Activated CD8-positive, alpha-beta memory T cell treated with anti-CD3 and anti-CD28 coated beads, Interleukin-2, amount 50 U/mL, for 1 hour (primary cell): ENCODE results near the gene LDLRAD4.

Experiments
- DNase-seq: peaks from one replicate; pipeline ENCODE4 v3.0.0-alpha.2; 2020; ENCODE audit errors: extremely low read depth

The LDLRAD4 gene

GRCh38 chr18:13616041-13616440, 397.5 kb downstream of the LDLRAD4 start:
- no peak for DNase-seq

- no peak for DNase-seq
Measured at GRCh38 chr18:13616525-13617035, 398.0 kb downstream of the LDLRAD4 start.

- DNase-seq = no peak
Measured at GRCh38 chr18:13617826-13618515, 399.4 kb downstream of the LDLRAD4 start.

GRCh38 chr18:13618760-13619438, 400.3 kb downstream of the LDLRAD4 start:
- no peak for DNase-seq

- DNase-seq = no peak
Measured at GRCh38 chr18:13619505-13620205, 401.1 kb downstream of the LDLRAD4 start.

GRCh38 chr18:13620206-13620672, 401.7 kb downstream of the LDLRAD4 start:
- no peak for DNase-seq

- no peak for DNase-seq
Measured at GRCh38 chr18:13620818-13621445, 402.4 kb downstream of the LDLRAD4 start.

GRCh38 chr18:13621446-13621849, 402.9 kb downstream of the LDLRAD4 start:
- no peak for DNase-seq

GRCh38 chr18:13621886-13622619, 403.5 kb downstream of the LDLRAD4 start:
- DNase-seq = no peak

GRCh38 chr18:13622751-13623150, 404.2 kb downstream of the LDLRAD4 start:
- no peak for DNase-seq

- no peak for DNase-seq
Measured at GRCh38 chr18:13623348-13623747, 404.8 kb downstream of the LDLRAD4 start.

- no peak for DNase-seq
Measured at GRCh38 chr18:13623871-13624270, 405.3 kb downstream of the LDLRAD4 start.

GRCh38 chr18:13624563-13625237, 406.1 kb downstream of the LDLRAD4 start:
- no peak for DNase-seq

- DNase-seq = no peak
Measured at GRCh38 chr18:13625355-13625754, 406.8 kb downstream of the LDLRAD4 start.

GRCh38 chr18:13625843-13626543, 407.4 kb downstream of the LDLRAD4 start:
- no peak for DNase-seq

- DNase-seq = no peak
Measured at GRCh38 chr18:13626544-13626908, 408.0 kb downstream of the LDLRAD4 start.

- DNase-seq = no peak
Measured at GRCh38 chr18:13627639-13628038, 409.1 kb downstream of the LDLRAD4 start.

- no peak for DNase-seq
Measured at GRCh38 chr18:13628211-13628610, 409.7 kb downstream of the LDLRAD4 start.

- DNase-seq = no peak
Measured at GRCh38 chr18:13629841-13630715, 411.5 kb downstream of the LDLRAD4 start.
